ENCODE data around the gene G0S2. TPM values are rescaled to one million over a fixed set of nuclear protein-coding genes. Genes with fewer than 3 reads are reported as not detected.

The G0S2 gene
- total and polyA plus RNA-seq, 2 of the 8 experiments (the other 6 are each of a cell fraction or from before 2014, with no cell fraction given), result 1.0 to 1.7 TPM

DNA sequence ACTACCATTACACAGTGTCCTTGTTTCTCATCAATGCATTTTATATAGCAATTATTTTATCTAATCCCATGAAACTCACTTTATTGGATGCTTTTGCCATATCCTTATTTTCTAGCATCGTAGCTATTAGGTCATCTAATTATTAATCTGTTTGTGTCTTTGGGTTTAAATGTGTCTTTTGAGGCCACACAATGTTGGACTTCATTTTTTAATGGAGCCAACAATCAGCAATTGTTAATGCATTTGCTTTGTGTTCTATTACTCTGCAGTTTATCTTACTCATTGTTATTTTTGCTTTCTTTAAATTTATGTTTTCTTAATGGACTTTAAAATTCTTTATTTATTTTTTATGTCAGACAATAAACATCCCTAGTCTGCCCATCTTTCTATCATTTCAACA, 27.6 kb downstream of the G0S2 start (continued):
- no peak for TF ChIP-seq CHD7 (IDR thresholded peaks at IDR 0.05; ENCODE audit: insufficient replicate concordance, low read length)
- no peak for TF ChIP-seq POLR2AphosphoS5 (IDR thresholded peaks at IDR 0.05; ENCODE audit: low read depth, low read length)
- TF ChIP-seq FOSL1 (IDR thresholded peaks at IDR 0.05; ENCODE audit: insufficient read depth, low read depth, low read length), result no peak
- TF ChIP-seq BCL11A (IDR thresholded peaks at IDR 0.05; ENCODE audit: low read depth in 2 of 2, low read length in 2 of 2), result no peak
- no peak for TF ChIP-seq SP2 (IDR thresholded peaks at IDR 0.05; ENCODE audit: low read length)

All from H1 (cell line).